Lung (tissue), 12 donors: ENCODE data around the gene PHAF1. TPM values are rescaled to one million over a fixed set of nuclear protein-coding genes. Genes with fewer than 3 reads are reported as not detected.

Source experiments
- ATAC-seq: fragments of 200-7000 bp; cut with Tn5 transposase; one replicate; pipeline ENCODE4 v1.9.1; 2020; ENCODE audit warnings: moderate number of reproducible peaks; ENCODE audit not compliant: insufficient read depth, low FRiP score
- DNase-seq, 3 donors: peaks; one replicate each; pipeline ENCODE4 v3.0.0-alpha.2; 2013 to 2017
- H3K27ac ChIP-seq, 2 donors: one replicate each; pipeline ENCODE4 v1.5.1; 2013; ENCODE audit warnings: mild to moderate bottlenecking in 2 of 2, moderate library complexity in 2 of 2, control low read depth in 1 of 2, inconsistent platforms in 1 of 2, low read depth in 1 of 2, low read length in 1 of 2
- H3K27me3 ChIP-seq, 3 donors: one replicate each; pipeline ENCODE4 v1.5.1; 2013; ENCODE audit warnings: low read length in 2 of 3; ENCODE audit not compliant: control insufficient read depth in 3 of 3, insufficient read depth in 3 of 3
- H3K36me3 ChIP-seq, 4 donors: one replicate each; pipeline ENCODE4 v1.5.1; 2013; ENCODE audit warnings: low read length in 4 of 4, mild to moderate bottlenecking in 1 of 4, moderate library complexity in 1 of 4; ENCODE audit not compliant: control insufficient read depth in 4 of 4, insufficient read depth in 4 of 4
- H3K4me1 ChIP-seq, 5 donors: one replicate each; pipeline ENCODE4 v1.5.1; 2013; ENCODE audit warnings: low read length in 5 of 5, mild to moderate bottlenecking in 2 of 5, moderate library complexity in 1 of 5; ENCODE audit not compliant: control insufficient read depth in 5 of 5, insufficient read depth in 5 of 5
- H3K4me3 ChIP-seq: one replicate; pipeline ENCODE4 v1.5.1; 2013; ENCODE audit warnings: mild to moderate bottlenecking, control low read depth, moderate library complexity
- H3K9ac ChIP-seq, 2 donors: one replicate each; pipeline ENCODE4 v1.5.1; 2013; ENCODE audit warnings: low read length in 2 of 2, control low read depth in 1 of 2; ENCODE audit not compliant: insufficient read depth in 1 of 2
- H3K9me3 ChIP-seq, 4 donors: one replicate each; pipeline ENCODE4 v1.5.1; 2013; ENCODE audit warnings: low read length in 3 of 4, mild to moderate bottlenecking in 1 of 4, moderate library complexity in 1 of 4; ENCODE audit not compliant: control insufficient read depth in 4 of 4, insufficient read depth in 3 of 4
- CTCF ChIP-seq: IDR thresholded peaks from 2 replicates; pipeline ENCODE4 v1.5.1; 2012; ENCODE audit warnings: mild to moderate bottlenecking; ENCODE audit errors: control extremely low read depth, extremely low read depth
- WGBS, 2 donors: extraction: QIAGEN DNeasy Blood & Tissue Kit; methylation state at CpG; one replicate each; pipeline ENCODE4 v1.1.7; 2013; 5-methylcytosine and 5-hydroxymethylcytosine counted together
- polyA plus RNA-seq, 2 donors: library from polyadenylated mRNA; stranded (reverse); fragments of 200-250 nt; gene quantifications; one replicate each; pipeline ENCODE4 v1.2.1, GENCODE V29; 2013
- total RNA-seq, 2 donors: library from RNA; depleted of rRNA in 1 of 2; stranded (reverse); fragments of >200 nt in 1 of 2; gene quantifications; one replicate each; pipeline ENCODE4 v1.2.1, GENCODE V29; 2014 to 2021
- donor health status: control.
- donor health status: control.
- donor health status: Bipolar disorder and iron deficiency.
- donor health status: healthy.
- donor health status: DM: yes; HTN: yes; CAD: no.

Gene PHAF1
- total and polyA plus RNA-seq, 4 donors = 9.1 to 36.1 (median 13.3) TPM

DNA sequence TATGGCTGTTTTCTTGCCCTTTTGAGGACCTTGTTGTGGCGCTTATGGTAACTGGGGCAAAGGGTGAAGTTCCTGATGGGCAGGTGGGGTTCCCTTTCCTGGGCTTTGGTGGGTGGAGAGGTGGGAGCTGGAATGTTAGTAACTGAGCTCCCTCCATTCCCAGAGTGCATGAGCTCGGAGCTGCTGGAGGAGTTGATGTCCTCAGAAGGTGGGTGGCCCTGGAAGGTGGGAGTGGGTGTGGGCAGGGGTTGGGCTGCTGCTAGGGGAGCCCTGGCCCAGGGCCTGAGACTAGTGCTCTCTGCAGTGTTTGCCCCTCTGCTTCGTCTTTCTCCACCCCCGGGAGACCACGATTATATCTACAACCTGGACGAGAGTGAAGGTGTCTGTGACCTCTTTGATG lies 88.0 kb downstream of the PHAF1 start:
- Histone ChIP-seq H3K27ac (no peak overlapping the region), H3K27me3 (no peaks in the 10 kb centered on the region), H3K9me3 (no peaks in the 10 kb centered on the region), H3K9ac (no peak overlapping the region), H3K4me3 (no peak overlapping the region), H3K4me1 (peaks cover under 1 to 21% (median 9%) of the 10 kb centered on the region in 5 donors), H3K36me3 (peaks cover 21 to 67% (median 33%) of the 10 kb centered on the region in 4 donors)
- DNase-seq = no peak
- TF ChIP-seq CTCF = no peak
- 73 to 85% methylated on average over 6 of the region's 6 CpGs for WGBS, 2 donors
- no peak for ATAC-seq

Other genes with a start within 250 kb of the PHAF1 start
- gene PDP2, start 229.4 kb upstream of the PHAF1 start, total RNA-seq = 10 to 100 TPM; 21.3 to 23.0 TPM
- gene PDP2, start 229.4 kb upstream of the PHAF1 start, polyA plus RNA-seq = 1 to 10 TPM; 4.5 to 4.9 TPM
- 1 to 10 TPM in 1 of 2 donors, under 1 TPM in 1; 0.64 to 1.7 TPM for gene CDH16, start 191.1 kb upstream of the PHAF1 start, total RNA-seq
- under 1 TPM in 1 of 2 donors, not detected in 1; 0.25 TPM for gene CDH16, start 191.1 kb upstream of the PHAF1 start, polyA plus RNA-seq
- gene RRAD, start 184.4 kb upstream of the PHAF1 start, total RNA-seq = 10 to 100 TPM; 35.4 to 36.0 TPM
- 10 to 100 TPM; 31.8 to 42.3 TPM for gene RRAD, start 184.4 kb upstream of the PHAF1 start, polyA plus RNA-seq
- gene CIAO2B, start 175.5 kb upstream of the PHAF1 start, total RNA-seq = 10 to 100 TPM; 48.8 to 79.7 TPM
- 100 to 1,000 TPM; 238 to 257 TPM for gene CIAO2B, start 175.5 kb upstream of the PHAF1 start, polyA plus RNA-seq
- 10 to 100 TPM; 24.6 to 51.0 TPM for gene CES2, start 174.4 kb upstream of the PHAF1 start, total RNA-seq
- gene CES2, start 174.4 kb upstream of the PHAF1 start, polyA plus RNA-seq = 10 to 100 TPM; 26.0 to 26.3 TPM
- gene CES3, start 148.7 kb upstream of the PHAF1 start, total RNA-seq = 1 to 10 TPM in 1 of 2 donors, under 1 TPM in 1; 0.57 to 2.6 TPM
- under 1 TPM; 0.85 to 0.96 TPM for gene CES3, start 148.7 kb upstream of the PHAF1 start, polyA plus RNA-seq
- 10 to 100 TPM; 10.5 to 29.8 TPM for gene CES4A, start 121.4 kb upstream of the PHAF1 start, total RNA-seq
- 10 to 100 TPM in 1 of 2 donors, 1 to 10 TPM in 1; 8.0 to 16.7 TPM for gene CES4A, start 121.4 kb upstream of the PHAF1 start, polyA plus RNA-seq
- 10 to 100 TPM; 47.6 to 59.4 TPM for gene CBFB, start 80.8 kb upstream of the PHAF1 start, total RNA-seq
- 10 to 100 TPM; 23.3 to 29.6 TPM for gene CBFB, start 80.8 kb upstream of the PHAF1 start, polyA plus RNA-seq
- 10 to 100 TPM; 17.1 to 22.9 TPM for gene B3GNT9, start 41.1 kb downstream of the PHAF1 start, total RNA-seq
- gene B3GNT9, start 41.1 kb downstream of the PHAF1 start, polyA plus RNA-seq = 10 to 100 TPM in 1 of 2 donors, 1 to 10 TPM in 1; 8.4 to 12.0 TPM
- 10 to 100 TPM; 12.4 to 36.1 TPM for gene TRADD, start 50.0 kb downstream of the PHAF1 start, total RNA-seq
- gene TRADD, start 50.0 kb downstream of the PHAF1 start, polyA plus RNA-seq = 10 to 100 TPM; 17.5 to 37.2 TPM
- 10 to 100 TPM in 1 of 2 donors, 1 to 10 TPM in 1; 3.6 to 30.9 TPM for gene FBXL8, start 50.0 kb downstream of the PHAF1 start, total RNA-seq
- 10 to 100 TPM; 18.9 to 30.3 TPM for gene FBXL8, start 50.0 kb downstream of the PHAF1 start, polyA plus RNA-seq
- 10 to 100 TPM in 1 of 2 donors, 1 to 10 TPM in 1; 5.1 to 28.9 TPM for gene HSF4, start 54.8 kb downstream of the PHAF1 start, total RNA-seq
- 10 to 100 TPM; 13.1 to 62.5 TPM for gene HSF4, start 54.8 kb downstream of the PHAF1 start, polyA plus RNA-seq
- gene NOL3, start 60.6 kb downstream of the PHAF1 start, total RNA-seq = 10 to 100 TPM; 25.3 to 51.9 TPM
- 10 to 100 TPM; 35.5 to 46.8 TPM for gene NOL3, start 60.6 kb downstream of the PHAF1 start, polyA plus RNA-seq
- gene MATCAP1, start 74.0 kb downstream of the PHAF1 start, total RNA-seq = 10 to 100 TPM; 33.1 to 41.8 TPM
- 10 to 100 TPM; 18.5 to 18.8 TPM for gene MATCAP1, start 74.0 kb downstream of the PHAF1 start, polyA plus RNA-seq
- 10 to 100 TPM; 11.4 to 16.5 TPM for gene EXOC3L1, start 80.2 kb downstream of the PHAF1 start, total RNA-seq
- gene EXOC3L1, start 80.2 kb downstream of the PHAF1 start, polyA plus RNA-seq = 10 to 100 TPM in 1 of 2 donors, 1 to 10 TPM in 1; 9.7 to 12.6 TPM
- 10 to 100 TPM; 27.8 to 68.2 TPM for gene E2F4, start 82.2 kb downstream of the PHAF1 start, total RNA-seq
- 10 to 100 TPM; 44.5 to 86.1 TPM for gene E2F4, start 82.2 kb downstream of the PHAF1 start, polyA plus RNA-seq
- 10 to 100 TPM in 1 of 2 donors, 1 to 10 TPM in 1; 6.5 to 22.5 TPM for gene ELMO3, start 89.2 kb downstream of the PHAF1 start, total RNA-seq
- 10 to 100 TPM; 13.3 to 17.7 TPM for gene ELMO3, start 89.2 kb downstream of the PHAF1 start, polyA plus RNA-seq
- gene TMEM208, start 117.2 kb downstream of the PHAF1 start, total RNA-seq = 10 to 100 TPM; 22.1 to 59.0 TPM
- gene TMEM208, start 117.2 kb downstream of the PHAF1 start, polyA plus RNA-seq = 100 to 1,000 TPM; 128 to 196 TPM
- 100 to 1,000 TPM in 1 of 2 donors, 10 to 100 TPM in 1; 51.3 to 129 TPM for gene FHOD1, start 137.5 kb downstream of the PHAF1 start, total RNA-seq
- gene FHOD1, start 137.5 kb downstream of the PHAF1 start, polyA plus RNA-seq = 10 to 100 TPM; 64.1 to 67.0 TPM
- 1 to 10 TPM; 4.2 to 5.9 TPM for gene SLC9A5, start 139.0 kb downstream of the PHAF1 start, total RNA-seq
- gene SLC9A5, start 139.0 kb downstream of the PHAF1 start, polyA plus RNA-seq = 1 to 10 TPM; 1.2 to 2.4 TPM
- gene PLEKHG4, start 169.6 kb downstream of the PHAF1 start, total RNA-seq = 10 to 100 TPM; 14.6 to 26.9 TPM
- 10 to 100 TPM in 1 of 2 donors, 1 to 10 TPM in 1; 9.0 to 19.5 TPM for gene PLEKHG4, start 169.6 kb downstream of the PHAF1 start, polyA plus RNA-seq
- 1 to 10 TPM in 1 of 2 donors, under 1 TPM in 1; 0.40 to 5.1 TPM for gene KCTD19, start 216.8 kb downstream of the PHAF1 start, total RNA-seq
- gene KCTD19, start 216.8 kb downstream of the PHAF1 start, polyA plus RNA-seq = under 1 TPM; 0.07 to 0.24 TPM
- 100 to 1,000 TPM in 1 of 2 donors, 10 to 100 TPM in 1; 14.4 to 103 TPM for gene LRRC36, start 216.9 kb downstream of the PHAF1 start, total RNA-seq
- gene LRRC36, start 216.9 kb downstream of the PHAF1 start, polyA plus RNA-seq = 10 to 100 TPM in 1 of 2 donors, 1 to 10 TPM in 1; 2.1 to 18.8 TPM